Inflammatory macrophage (primary cell): ENCODE results near the gene LMX1B.
"Not testable (repeated sequence)": the region's sequence is repeated elsewhere in the genome, so short reads cannot be mapped to it uniquely, and the experiment has no call there.

Experiments
- DNase-seq, 2 donors: peaks; one replicate each; pipeline ENCODE4 v3.0.0-alpha.2; 2020 to 2022

LMX1B gene

GRCh38 chr9:126635061-126635460 lies 21.3 kb downstream of the LMX1B start:
- DNase-seq = no peak

DNA sequence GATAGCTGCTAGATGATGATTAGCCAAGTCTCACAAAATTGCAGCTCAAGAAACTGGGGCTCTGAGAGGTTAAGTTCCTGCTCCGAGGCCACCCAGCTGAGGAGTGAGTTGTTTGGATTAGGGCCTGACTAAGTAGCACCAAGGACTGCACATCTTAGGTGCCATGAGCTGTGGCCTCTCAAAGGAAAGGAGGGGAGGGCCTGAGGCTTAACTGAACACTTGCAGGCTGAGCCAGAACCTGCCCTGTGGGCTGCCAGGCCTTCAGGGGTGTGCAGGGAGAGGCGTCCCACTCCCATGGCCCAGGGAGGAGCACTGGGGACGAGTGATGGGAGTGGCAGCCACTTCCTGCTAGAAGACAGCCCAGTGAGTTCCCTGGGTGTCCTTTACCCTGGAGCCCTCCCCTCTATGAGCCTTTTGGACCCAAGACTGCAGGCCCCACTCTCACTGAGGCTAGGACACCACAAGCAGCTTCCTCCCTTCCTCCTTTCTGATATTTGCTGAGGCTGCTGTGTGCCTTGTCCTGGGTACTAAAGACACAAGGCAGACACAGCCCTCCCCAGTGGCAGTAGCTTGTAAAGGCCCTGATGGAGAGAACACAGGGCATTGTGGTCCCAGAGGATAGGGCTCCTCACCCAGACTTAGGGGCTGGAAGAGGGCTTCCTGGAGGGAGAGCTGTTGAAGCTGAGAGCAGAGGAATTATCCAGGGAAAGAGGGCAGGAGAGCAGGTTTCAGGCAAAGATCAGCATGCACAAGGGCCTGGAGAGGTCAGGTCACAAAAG lies 22.1 kb downstream of the LMX1B start:
- DNase-seq = no peak

GRCh38 chr9:126636983-126637798 lies 23.5 kb downstream of the LMX1B start:
- no peak for DNase-seq

DNA sequence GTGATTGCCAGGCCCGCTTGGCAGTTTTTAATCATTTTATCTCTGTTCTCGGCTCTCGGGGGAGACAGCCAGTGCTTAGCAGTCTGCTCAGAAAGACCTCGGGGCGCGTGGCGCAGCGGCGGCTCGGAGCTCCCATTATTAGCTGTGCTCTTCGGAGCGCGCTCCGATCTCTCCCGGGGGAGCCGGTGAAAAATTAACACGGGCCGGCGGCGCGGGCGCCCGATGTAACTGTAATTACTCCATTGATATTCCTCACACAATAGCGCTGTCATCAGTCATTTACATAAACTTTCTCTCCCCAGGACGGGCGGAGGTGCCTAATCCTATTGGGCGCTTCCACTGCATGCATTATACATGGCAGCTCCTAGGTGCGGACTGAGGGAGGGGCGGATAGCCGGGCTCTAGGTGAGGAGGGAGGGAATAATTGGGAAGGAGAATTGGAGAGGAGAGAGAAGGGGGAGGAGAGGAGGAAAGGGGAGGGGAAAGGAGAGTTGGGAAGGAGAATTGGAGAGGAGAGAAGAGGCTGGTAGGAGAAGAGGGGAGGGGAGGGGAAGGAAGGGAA lies 24.9 kb downstream of the LMX1B start:
- no peak for DNase-seq

- no peak for DNase-seq
These were observed 25.7 kb downstream of the LMX1B start for GRCh38 chr9:126639318-126640000.

- no peak for DNase-seq
These were observed 27.6 kb downstream of the LMX1B start for GRCh38 chr9:126641118-126641851.

GRCh38 chr9:126642010-126642744 lies 28.4 kb downstream of the LMX1B start:
- DNase-seq = no peak

DNA sequence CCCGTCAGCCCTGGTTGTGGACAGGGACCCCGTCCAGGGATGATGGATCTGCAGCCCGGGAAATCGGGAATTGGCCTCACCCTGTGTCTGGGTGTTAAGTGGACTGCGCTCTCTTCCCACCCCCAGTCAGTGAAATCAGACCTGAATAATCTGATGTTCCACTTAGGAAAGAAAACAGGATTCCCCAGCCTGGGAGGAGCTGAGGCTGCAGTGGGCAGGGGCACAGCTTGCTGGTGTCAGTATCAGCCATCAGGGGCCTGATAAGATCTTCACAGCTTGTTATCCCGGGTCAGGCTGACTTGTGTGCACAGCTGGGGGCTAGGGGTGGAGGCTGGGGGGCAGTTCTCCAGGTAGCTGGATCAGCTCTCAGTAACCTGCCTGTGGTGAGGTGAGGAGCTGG lies 29.1 kb downstream of the LMX1B start:
- no peak for DNase-seq

GRCh38 chr9:126643945-126644527 lies 30.3 kb downstream of the LMX1B start:
- no peak for DNase-seq

- no peak for DNase-seq
These were observed 32.4 kb downstream of the LMX1B start for GRCh38 chr9:126646162-126646561.

DNA sequence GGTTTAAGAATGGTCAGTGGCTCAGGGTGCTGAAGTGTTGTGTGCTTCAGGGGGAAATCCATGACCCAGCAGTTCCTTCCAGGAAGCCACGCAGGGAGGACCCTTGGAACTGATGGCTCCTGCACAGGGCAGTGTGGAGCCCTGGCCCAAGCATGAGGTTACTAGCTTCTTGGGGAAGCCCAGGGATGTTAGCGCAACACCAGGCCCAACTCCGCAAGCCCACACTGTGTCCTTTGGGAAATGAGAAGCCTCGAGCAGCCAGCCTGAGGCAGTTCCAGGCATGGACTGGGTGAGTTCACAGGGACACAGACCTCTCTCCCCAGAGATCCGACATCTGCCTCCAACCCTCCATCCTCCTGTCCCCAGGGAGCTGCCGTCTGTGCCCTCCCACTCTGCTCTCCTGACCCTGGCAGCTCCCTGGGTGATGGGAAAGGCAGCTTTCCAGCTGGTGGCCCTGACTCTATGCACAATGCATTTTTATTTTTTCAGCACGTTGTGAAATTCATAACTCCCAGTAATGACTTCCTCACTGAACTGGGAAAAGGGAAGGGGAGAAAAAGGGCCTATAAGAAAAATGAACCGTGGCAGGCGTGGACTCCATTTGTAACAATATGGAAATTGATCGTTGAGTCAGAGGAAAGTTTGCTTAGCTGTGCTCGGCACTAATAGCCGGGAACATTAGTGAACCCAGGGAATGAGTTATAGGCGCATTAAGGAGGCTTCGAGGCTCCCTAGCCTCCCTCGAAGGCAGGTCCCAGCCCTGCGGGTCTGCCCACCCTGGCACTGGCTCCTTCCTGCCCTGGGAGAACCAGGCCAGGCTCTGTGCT lies 34.1 kb downstream of the LMX1B start:
- no peak for DNase-seq

GRCh38 chr9:126649477-126649876 lies 35.7 kb downstream of the LMX1B start:
- no peak for DNase-seq

GRCh38 chr9:126650404-126651341 lies 36.9 kb downstream of the LMX1B start:
- no peak for DNase-seq

DNA sequence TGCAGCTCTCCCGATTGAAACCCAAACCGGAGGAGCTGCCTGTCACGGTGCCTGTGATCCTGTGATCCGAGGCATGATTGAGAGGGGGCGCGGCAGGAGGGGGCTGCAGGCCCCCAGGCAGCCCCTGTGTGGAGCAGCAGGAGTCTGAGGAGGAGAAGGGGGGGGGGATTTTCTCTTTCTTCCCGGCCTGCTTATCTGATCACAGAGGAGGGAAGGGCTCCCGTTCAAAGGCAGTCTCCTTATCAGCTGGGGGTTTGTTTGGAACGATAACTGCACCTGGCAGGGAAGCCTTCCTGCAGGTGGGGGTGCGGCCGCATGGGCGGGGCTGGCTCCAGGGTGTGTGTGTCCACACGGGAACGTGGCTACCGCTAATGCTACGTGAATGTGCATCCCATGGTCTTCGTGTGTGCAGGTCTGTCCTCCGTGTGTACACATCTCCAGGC lies 38.4 kb downstream of the LMX1B start:
- no peak for DNase-seq

GRCh38 chr9:126654124-126654523 lies 40.4 kb downstream of the LMX1B start:
- no peak for DNase-seq

DNA sequence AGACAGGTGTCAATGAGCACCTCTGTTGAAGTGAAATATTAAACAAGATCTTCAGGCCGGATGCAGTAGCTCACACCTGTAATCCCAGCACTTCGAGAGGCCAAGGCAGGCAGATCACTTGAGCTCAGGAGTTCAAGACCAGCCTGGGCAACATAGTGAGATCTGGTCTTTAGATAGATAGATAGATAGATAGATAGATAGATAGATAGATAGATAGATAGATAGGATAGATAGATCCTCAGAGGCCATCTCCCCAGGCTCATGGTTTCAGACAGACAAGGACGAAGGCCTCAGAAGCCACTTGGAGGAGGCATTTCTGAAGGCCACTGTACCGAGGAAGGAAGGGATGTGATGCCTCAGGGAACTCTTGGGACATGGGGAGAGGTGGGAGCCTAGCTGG lies 42.5 kb downstream of the LMX1B start:
- not testable (repeated sequence) for DNase-seq

GRCh38 chr9:126658201-126658825 lies 44.6 kb downstream of the LMX1B start:
- DNase-seq = no peak

- no peak for DNase-seq
These were observed 45.3 kb downstream of the LMX1B start for GRCh38 chr9:126658956-126659555.
